ENCODE data around the gene MRPS23. TPM values are rescaled to one million over a fixed set of nuclear protein-coding genes. Genes with fewer than 3 reads are reported as not detected.
A peak's percentile ranks its signal among the peaks of the same experiment; 100 is the strongest.

Gene MRPS23
- total RNA-seq, 4 donors from 2014 or later = 0.37 to 11.1 (median 6.5) TPM

DNA sequence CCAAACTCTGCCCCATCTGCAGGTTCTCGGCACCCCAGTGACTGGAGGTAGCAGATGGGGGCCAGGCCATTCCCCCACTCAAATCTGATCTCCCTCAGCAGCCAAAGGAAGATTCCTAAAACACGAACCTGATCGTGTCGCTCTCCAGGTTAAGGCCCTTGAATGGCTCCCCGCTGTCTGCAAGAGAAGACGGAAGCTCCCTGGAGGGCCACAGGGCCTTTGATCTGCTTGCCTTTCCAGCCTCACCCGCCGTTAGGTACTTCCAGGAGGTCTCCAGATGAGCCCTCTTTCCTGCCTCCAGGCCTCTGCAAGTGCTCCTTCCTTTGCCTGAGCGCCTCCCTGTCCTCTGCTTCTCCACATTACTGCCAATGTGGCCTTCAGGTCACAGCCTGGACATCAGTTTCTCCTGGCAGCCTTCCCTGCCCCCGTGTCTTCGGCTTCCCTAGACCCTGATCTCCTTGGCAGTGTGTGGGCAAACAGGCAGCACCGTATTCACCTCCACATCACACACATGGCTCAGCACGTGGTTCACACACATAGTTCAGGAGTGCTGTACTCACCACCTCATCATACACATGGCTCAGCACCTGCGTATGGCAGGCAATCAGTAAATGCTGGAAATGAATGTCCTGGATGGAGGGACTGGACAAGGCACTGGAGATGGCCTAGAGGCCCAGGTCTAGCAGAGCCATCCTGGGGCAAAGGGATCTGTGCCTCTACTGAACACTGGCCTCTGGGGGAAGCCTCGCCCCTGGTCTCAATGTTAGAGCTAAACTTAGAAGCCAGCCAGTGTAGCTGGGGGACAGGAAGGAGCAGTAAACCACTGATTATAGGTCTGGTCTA is 26.4 kb upstream of the MRPS23 start:
- no peak for TF ChIP-seq CTCF (IDR thresholded peaks at IDR 0.05)
- no peak for TF ChIP-seq POLR2A (IDR thresholded peaks at IDR 0.05)
- TF ChIP-seq EP300 (IDR thresholded peaks at IDR 0.05; ENCODE audit: low read depth) = no peak
- TF ChIP-seq POLR2AphosphoS5 (IDR thresholded peaks at IDR 0.05) = no peak
- H3K36me3 ChIP-seq = no peaks in the 10 kb centered on the region
- WGBS, 2 donors (ENCODE audit: low coverage in 1 of 2) = 77 to 85% methylated on average over 4 to 15 of the region's 15 CpGs
- no peaks in the 10 kb centered on the region for H3K27me3 ChIP-seq
- no peak overlapping the region for H3K4me3 ChIP-seq
- peaks cover 38 to 60% (median 46%) of the 10 kb centered on the region in 4 donors for H3K4me1 ChIP-seq
- H3K9me3 ChIP-seq = no peaks in the 10 kb centered on the region
- intact Hi-C loops (cut with DNase I; ENCODE audit: low total_unique reads) = no loop called here
- DNase-seq = no peak
- peak overlapping the region; percentile 87 to 93 (median 90) for H3K27ac ChIP-seq
- in situ Hi-C loops (cut with MboI; ENCODE audit: low pct_ligation_motif_present in 1 of 4, low pct_unique_long_range_greater_than_20kb in 1 of 4, low sequenced_read_pairs in 3 of 4) = no loop called here

- Histone ChIP-seq H3K4me1 (peaks cover 34 to 52% (median 44%) of the 10 kb centered on the region in 4 donors), H3K9me3 (no peaks in the 10 kb centered on the region), H3K36me3 (no peaks in the 10 kb centered on the region), H3K4me3 (no peak overlapping the region), H3K27me3 (no peaks in the 10 kb centered on the region), H3K27ac (peak overlapping the region; percentile 87 to 93 (median 90))
- in situ Hi-C loops (cut with MboI; ENCODE audit: low pct_ligation_motif_present in 1 of 4, low pct_unique_long_range_greater_than_20kb in 1 of 4, low sequenced_read_pairs in 3 of 4) (no loop called here), intact Hi-C loops (cut with DNase I; ENCODE audit: low total_unique reads) (no loop called here)
- DNase-seq = peak; percentile 59
- 0 to 24% methylated on average over 3 to 9 of the region's 10 CpGs for WGBS, 2 donors (ENCODE audit: low coverage in 1 of 2)
- TF ChIP-seq CTCF (IDR thresholded peaks at IDR 0.05) (peak; percentile 32 to 63 (median 40)), EP300 (IDR thresholded peaks at IDR 0.05; ENCODE audit: low read depth) (no peak), POLR2AphosphoS5 (IDR thresholded peaks at IDR 0.05) (peak; percentile 47 to 60 (median 53))
Measured at GRCh38 chr17:57875290-57876022, 25.6 kb upstream of the MRPS23 start.

- 69% methylated on average over 28 of the region's 33 CpGs; no CpG with 5 or more reads in 1 of the 2 donors for WGBS, 2 donors (ENCODE audit: low coverage in 1 of 2)
- TF ChIP-seq POLR2AphosphoS5 (IDR thresholded peaks at IDR 0.05) = peak in 1 of 3 donors; percentile 19
- no peak for TF ChIP-seq CTCF (IDR thresholded peaks at IDR 0.05)
- no peak for TF ChIP-seq EP300 (IDR thresholded peaks at IDR 0.05; ENCODE audit: low read depth)
- TF ChIP-seq POLR2A (IDR thresholded peaks at IDR 0.05) = no peak
- H3K4me3 ChIP-seq = peak overlapping the region in 1 of 4 donors; percentile 22
- H3K9me3 ChIP-seq = no peaks in the 10 kb centered on the region
- H3K27ac ChIP-seq = peak overlapping the region; percentile 87 to 93 (median 90)
- intact Hi-C loops (cut with DNase I; ENCODE audit: low total_unique reads) = no loop called here
- H3K36me3 ChIP-seq = no peaks in the 10 kb centered on the region
- peak; percentile 49 for DNase-seq
- in situ Hi-C loops (cut with MboI; ENCODE audit: low pct_ligation_motif_present in 1 of 4, low pct_unique_long_range_greater_than_20kb in 1 of 4, low sequenced_read_pairs in 3 of 4) = loop anchor here in 2 of 4 donors (25.0 kb wide), 2 partner anchors 213 to 238 kb away; partner anchors contain the start of gene DYNLL2 (in 1 of the 2)
- H3K27me3 ChIP-seq = no peaks in the 10 kb centered on the region
- peaks cover 34 to 45% (median 44%) of the 10 kb centered on the region in 4 donors for H3K4me1 ChIP-seq
Measured at GRCh38 chr17:57874434-57875289, 24.8 kb upstream of the MRPS23 start.

Data from transverse colon (tissue), 4 donors.